ENCODE data around the gene TMEM80. TPM values are rescaled to one million over a fixed set of nuclear protein-coding genes. Genes with fewer than 3 reads are reported as not detected.

TMEM80 gene
- total and polyA plus RNA-seq, 2 donors (not counting 1 experiment from before 2014, with no cell fraction given): 10.6 to 15.3 TPM

DNA sequence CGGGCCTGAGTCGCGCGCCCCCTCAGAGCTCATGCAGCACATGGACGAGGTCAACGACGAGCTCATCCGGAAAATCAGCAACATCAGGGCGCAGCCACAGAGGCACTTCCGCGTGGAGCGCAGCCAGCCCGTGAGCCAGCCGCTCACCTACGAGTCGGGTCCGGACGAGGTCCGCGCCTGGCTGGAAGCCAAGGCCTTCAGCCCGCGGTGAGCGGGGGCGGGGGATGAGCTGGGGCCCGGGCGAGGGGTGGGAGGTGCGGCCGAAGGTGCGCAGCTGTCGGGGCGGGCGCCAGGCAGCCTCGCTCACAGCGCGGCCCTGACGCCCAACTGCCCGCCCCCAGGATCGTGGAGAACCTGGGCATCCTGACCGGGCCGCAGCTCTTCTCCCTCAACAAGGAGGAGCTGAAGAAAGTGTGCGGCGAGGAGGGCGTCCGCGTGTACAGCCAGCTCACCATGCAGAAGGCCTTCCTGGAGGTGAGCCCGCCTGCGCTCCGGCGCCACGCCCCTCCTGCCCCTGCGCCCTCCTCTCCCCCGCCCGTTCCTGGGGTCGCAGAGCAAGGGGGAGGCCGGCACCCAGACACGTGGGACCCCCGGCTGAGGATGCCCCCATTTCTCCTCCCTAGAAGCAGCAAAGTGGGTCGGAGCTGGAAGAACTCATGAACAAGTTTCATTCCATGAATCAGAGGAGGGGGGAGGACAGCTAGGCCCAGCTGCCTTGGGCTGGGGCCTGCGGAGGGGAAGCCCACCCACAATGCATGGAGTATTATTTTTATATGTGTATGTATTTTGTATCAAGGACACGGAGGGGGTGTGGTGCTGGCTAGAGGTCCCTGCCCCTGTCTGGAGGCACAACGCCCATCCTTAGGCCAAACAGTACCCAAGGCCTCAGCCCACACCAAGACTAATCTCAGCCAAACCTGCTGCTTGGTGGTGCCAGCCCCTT lies 30.9 kb downstream of the TMEM80 start:
- no peak overlapping the region for H3K27ac ChIP-seq (ENCODE audit: insufficient read depth, low read length)
- peaks cover 5% of the 10 kb centered on the region for H3K36me3 ChIP-seq (ENCODE audit: control insufficient read depth, insufficient read depth, low read length)
- no peaks in the 10 kb centered on the region for H4K20me1 ChIP-seq (ENCODE audit: control insufficient read depth, extremely low read depth, insufficient read depth, low read length)
- peaks cover 16% of the 10 kb centered on the region for H3K4me1 ChIP-seq (ENCODE audit: control insufficient read depth, extremely low read depth, insufficient read depth, low read length)
- no peak overlapping the region for H3K4me2 ChIP-seq (ENCODE audit: extremely low read depth, insufficient read depth, low read length)
- H3K9me3 ChIP-seq (ENCODE audit: control insufficient read depth, insufficient read depth, low read depth, low read length): no peaks in the 10 kb centered on the region
- peak in 1 of 2 donors; percentile 68 for DNase-seq (ENCODE audit: low read depth in 2 of 2)
- no peak overlapping the region for H3K9ac ChIP-seq (ENCODE audit: insufficient read depth, low read length)
- H2AFZ ChIP-seq (ENCODE audit: low read length): no peak overlapping the region
- no peak overlapping the region for H3K4me3 ChIP-seq (replicated peaks in 1 of 4; ENCODE audit: control extremely low read depth in 1 of 4, insufficient read depth in 1 of 4, low read depth in 3 of 4, low read length in 4 of 4)
- TF ChIP-seq EZH2 (IDR thresholded peaks at IDR 0.05; ENCODE audit: low read length, missing control alignments): no peak
- peaks cover 13% of the 10 kb centered on the region for H3K27me3 ChIP-seq (ENCODE audit: control insufficient read depth, insufficient read depth, low read length)
- no peaks in the 10 kb centered on the region for H3K79me2 ChIP-seq (ENCODE audit: control insufficient read depth, insufficient read depth, low read length)

DNA sequence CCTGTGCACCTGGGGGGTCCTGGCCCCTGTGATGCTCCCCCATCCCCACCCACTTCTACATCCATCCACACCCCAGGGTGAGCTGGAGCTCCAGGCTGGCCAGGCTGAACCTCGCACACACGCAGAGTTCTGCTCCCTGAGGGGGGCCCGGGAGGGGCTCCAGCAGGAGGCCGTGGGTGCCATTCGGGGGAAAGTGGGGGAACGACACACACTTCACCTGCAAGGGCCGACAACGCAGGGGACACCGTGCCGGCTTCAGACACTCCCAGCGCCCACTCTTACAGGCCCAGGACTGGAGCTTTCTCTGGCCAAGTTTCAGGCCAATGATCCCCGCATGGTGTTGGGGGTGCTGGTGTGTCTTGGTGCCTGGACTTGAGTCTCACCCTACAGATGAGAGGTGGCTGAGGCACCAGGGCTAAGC lies 31.7 kb downstream of the TMEM80 start:
- H4K20me1 ChIP-seq (ENCODE audit: control insufficient read depth, extremely low read depth, insufficient read depth, low read length): no peaks in the 10 kb centered on the region
- H2AFZ ChIP-seq (ENCODE audit: low read length): no peak overlapping the region
- no peak overlapping the region for H3K4me3 ChIP-seq (replicated peaks in 1 of 4; ENCODE audit: control extremely low read depth in 1 of 4, insufficient read depth in 1 of 4, low read depth in 3 of 4, low read length in 4 of 4)
- peaks cover 16% of the 10 kb centered on the region for H3K4me1 ChIP-seq (ENCODE audit: control insufficient read depth, extremely low read depth, insufficient read depth, low read length)
- H3K9me3 ChIP-seq (ENCODE audit: control insufficient read depth, insufficient read depth, low read depth, low read length): no peaks in the 10 kb centered on the region
- peaks cover 8% of the 10 kb centered on the region for H3K27me3 ChIP-seq (ENCODE audit: control insufficient read depth, insufficient read depth, low read length)
- no peak overlapping the region for H3K27ac ChIP-seq (ENCODE audit: insufficient read depth, low read length)
- H3K36me3 ChIP-seq (ENCODE audit: control insufficient read depth, insufficient read depth, low read length): peaks cover 5% of the 10 kb centered on the region
- no peak for TF ChIP-seq EZH2 (IDR thresholded peaks at IDR 0.05; ENCODE audit: low read length, missing control alignments)
- TF ChIP-seq, protein P1, sequence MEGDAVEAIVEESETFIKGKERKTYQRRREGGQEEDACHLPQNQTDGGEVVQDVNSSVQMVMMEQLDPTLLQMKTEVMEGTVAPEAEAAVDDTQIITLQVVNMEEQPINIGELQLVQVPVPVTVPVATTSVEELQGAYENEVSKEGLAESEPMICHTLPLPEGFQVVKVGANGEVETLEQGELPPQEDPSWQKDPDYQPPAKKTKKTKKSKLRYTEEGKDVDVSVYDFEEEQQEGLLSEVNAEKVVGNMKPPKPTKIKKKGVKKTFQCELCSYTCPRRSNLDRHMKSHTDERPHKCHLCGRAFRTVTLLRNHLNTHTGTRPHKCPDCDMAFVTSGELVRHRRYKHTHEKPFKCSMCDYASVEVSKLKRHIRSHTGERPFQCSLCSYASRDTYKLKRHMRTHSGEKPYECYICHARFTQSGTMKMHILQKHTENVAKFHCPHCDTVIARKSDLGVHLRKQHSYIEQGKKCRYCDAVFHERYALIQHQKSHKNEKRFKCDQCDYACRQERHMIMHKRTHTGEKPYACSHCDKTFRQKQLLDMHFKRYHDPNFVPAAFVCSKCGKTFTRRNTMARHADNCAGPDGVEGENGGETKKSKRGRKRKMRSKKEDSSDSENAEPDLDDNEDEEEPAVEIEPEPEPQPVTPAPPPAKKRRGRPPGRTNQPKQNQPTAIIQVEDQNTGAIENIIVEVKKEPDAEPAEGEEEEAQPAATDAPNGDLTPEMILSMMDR (conservative IDR thresholded peaks at IDR 0.05 in 1 of 2, IDR thresholded peaks at IDR 0.05 in 1 of 2; ENCODE audit: low read depth in 1 of 2, low read length in 2 of 2): no peak
- no peak for DNase-seq (ENCODE audit: low read depth in 2 of 2)
- H3K79me2 ChIP-seq (ENCODE audit: control insufficient read depth, insufficient read depth, low read length): no peaks in the 10 kb centered on the region
- no peak overlapping the region for H3K4me2 ChIP-seq (ENCODE audit: extremely low read depth, insufficient read depth, low read length)
- no peak overlapping the region for H3K9ac ChIP-seq (ENCODE audit: insufficient read depth, low read length)

GRCh38 chr11:727859-728748 lies 32.5 kb downstream of the TMEM80 start:
- H3K9me3 ChIP-seq (ENCODE audit: control insufficient read depth, insufficient read depth, low read depth, low read length): no peaks in the 10 kb centered on the region
- peaks cover 7% of the 10 kb centered on the region for H3K27me3 ChIP-seq (ENCODE audit: control insufficient read depth, insufficient read depth, low read length)
- no peaks in the 10 kb centered on the region for H3K79me2 ChIP-seq (ENCODE audit: control insufficient read depth, insufficient read depth, low read length)
- no peak overlapping the region for H3K9ac ChIP-seq (ENCODE audit: insufficient read depth, low read length)
- peaks cover 16% of the 10 kb centered on the region for H3K4me1 ChIP-seq (ENCODE audit: control insufficient read depth, extremely low read depth, insufficient read depth, low read length)
- TF ChIP-seq, protein P1 (conservative IDR thresholded peaks at IDR 0.05 in 1 of 2, IDR thresholded peaks at IDR 0.05 in 1 of 2; ENCODE audit: low read depth in 1 of 2, low read length in 2 of 2): peak; percentile 78 to 95
- TF ChIP-seq EZH2 (IDR thresholded peaks at IDR 0.05; ENCODE audit: low read length, missing control alignments): no peak
- H3K27ac ChIP-seq (ENCODE audit: insufficient read depth, low read length): no peak overlapping the region
- H3K4me3 ChIP-seq (replicated peaks in 1 of 4; ENCODE audit: control extremely low read depth in 1 of 4, insufficient read depth in 1 of 4, low read depth in 3 of 4, low read length in 4 of 4): no peak overlapping the region
- peak; percentile 87 to 89 for DNase-seq (ENCODE audit: low read depth in 2 of 2)
- peaks cover 5% of the 10 kb centered on the region for H3K36me3 ChIP-seq (ENCODE audit: control insufficient read depth, insufficient read depth, low read length)
- no peaks in the 10 kb centered on the region for H4K20me1 ChIP-seq (ENCODE audit: control insufficient read depth, extremely low read depth, insufficient read depth, low read length)
- no peak overlapping the region for H2AFZ ChIP-seq (ENCODE audit: low read length)
- peak overlapping the region; percentile 25 for H3K4me2 ChIP-seq (ENCODE audit: extremely low read depth, insufficient read depth, low read length)

All from fibroblast of lung (primary cell).